K562 (cell line): ENCODE results near the gene USP32. TPM values are rescaled to one million over a fixed set of nuclear protein-coding genes. Genes with fewer than 3 reads are reported as not detected.
"Not testable (repeated sequence)": the region's sequence is repeated elsewhere in the genome, so short reads cannot be mapped to it uniquely, and the experiment has no call there.

Experiments used
- ATAC-seq: fragments of 200-7000 bp; cut with Tn5 transposase; 3 replicates; pipeline ENCODE4 v1.9.1; 2020; ENCODE audit warnings: moderate library complexity
- BruUV-seq: library from RNA; stranded (reverse); fragments of 400-500 nt; replicated peaks from 2 replicates; lab custom pipeline; 2021; lab: Mats Ljungman, UMichigan
- CTCF ChIA-PET: fragments of 300-600 bp; formaldehyde crosslinking; extraction: SDS; loops from one replicate; lab custom pipeline; 2021; ENCODE audit warnings: low intra/inter-chr PET ratio; lab: Yijun Ruan, JAX
- POLR2A ChIA-PET: fragments of 300-600, 350-650 bp; sonication (Branson Sonifier 250); formaldehyde crosslinking; extraction: SDS; loops from one replicate; lab custom pipeline; 2021; ENCODE audit warnings: antibody characterized with exemption, inconsistent platforms; lab: Yijun Ruan, JAX
- DNase-seq, 4 experiments: peaks; one replicate each; pipeline versions ENCODE4 v3.0.0 to v3.0.0-alpha.2; 2011 to 2018; ENCODE audit warnings: low spot score in 3 of 4, mixed read lengths in 3 of 4; ENCODE audit errors: extremely low read depth in 1 of 4
- FAIRE-seq: peaks from 2 replicates; lab custom pipeline; 2011; peaks lifted over from hg19 to GRCh38; lab: Jason Lieb, UNC
- H2AFZ ChIP-seq: 2 replicates; pipeline ENCODE4 v1.6.0; 2011; ENCODE audit warnings: low read depth, low read length, control low read depth, inconsistent platforms
- H3K27ac ChIP-seq: fragments of 200-600 bp; 3 replicates; pipeline ENCODE4 v1.8.0; 2011; ENCODE audit warnings: low read depth, mild to moderate bottlenecking, control low read depth, inconsistent platforms, low read length, moderate library complexity, mixed read lengths; ENCODE audit errors: extremely low read depth
- H3K27me3 ChIP-seq, 2 experiments: fragments of 300-600 bp in 1 of 2; 2 replicates in 1 of 2; 3 replicates in 1 of 2; pipeline versions ENCODE4 v1.6.0 to v1.8.0; 2011; ENCODE audit warnings: inconsistent platforms in 2 of 2, low read length in 2 of 2, mild to moderate bottlenecking in 1 of 2, mixed read lengths in 1 of 2, moderate library complexity in 1 of 2; ENCODE audit not compliant: control insufficient read depth in 2 of 2, insufficient read depth in 2 of 2
- H3K36me3 ChIP-seq: fragments of 300-600 bp; 3 replicates; pipeline ENCODE4 v1.8.0; 2011; ENCODE audit warnings: mild to moderate bottlenecking, low read length, inconsistent platforms; ENCODE audit not compliant: control insufficient read depth, insufficient read depth
- H3K4me1 ChIP-seq, 2 experiments: fragments of 200-600 bp in 1 of 2; replicated peaks in 1 of 2; 2 replicates in 1 of 2; 3 replicates in 1 of 2; pipeline versions ENCODE4 v1.5.1 to v1.8.0; 2011; ENCODE audit warnings: inconsistent platforms in 2 of 2, low read length in 2 of 2, mild to moderate bottlenecking in 1 of 2, mixed read lengths in 1 of 2, moderate library complexity in 1 of 2; ENCODE audit not compliant: control insufficient read depth in 2 of 2, insufficient read depth in 2 of 2
- H3K4me2 ChIP-seq: 2 replicates; pipeline ENCODE4 v1.6.1; 2011; ENCODE audit warnings: low read length, control low read depth, inconsistent platforms, mixed read lengths; ENCODE audit not compliant: insufficient read depth
- H3K4me3 ChIP-seq: fragments of 200-600 bp; sonication (generic), shearing (Covaris generic); 2 replicates; pipeline ENCODE4 v1.5.1; 2016; ENCODE audit warnings: control low read depth, inconsistent platforms
- H3K79me2 ChIP-seq: fragments of 200-600 bp; 3 replicates; pipeline ENCODE4 v1.8.0; 2011; ENCODE audit warnings: low read length, inconsistent platforms; ENCODE audit not compliant: control insufficient read depth, insufficient read depth
- H3K9ac ChIP-seq, 2 experiments: 2 replicates each; pipeline versions ENCODE4 v1.6.0 to v1.6.1; 2011; ENCODE audit warnings: low read depth in 2 of 2, low read length in 2 of 2, control low read depth in 1 of 2, inconsistent platforms in 1 of 2, mild to moderate bottlenecking in 1 of 2, mixed read lengths in 1 of 2; ENCODE audit not compliant: insufficient read depth in 1 of 2
- H3K9me1 ChIP-seq: one replicate; pipeline ENCODE4 v1.6.0; 2011; ENCODE audit warnings: inconsistent platforms, mild to moderate bottlenecking, low read length, moderate library complexity; ENCODE audit not compliant: control insufficient read depth, insufficient read depth
- H3K9me3 ChIP-seq: replicated peaks from 2 replicates; pipeline ENCODE4 v1.5.1; 2011; ENCODE audit warnings: low read depth, low read length, inconsistent platforms; ENCODE audit not compliant: control insufficient read depth, insufficient read depth
- H4K20me1 ChIP-seq: replicated peaks from 2 replicates; pipeline ENCODE4 v1.6.1; 2011; ENCODE audit warnings: low read length, inconsistent platforms, mixed read lengths; ENCODE audit not compliant: control insufficient read depth, insufficient read depth
- ZBTB11 ChIP-seq, 3 experiments: fragments of 200-800 bp in 1 of 3; fragments of 250-450 bp in 1 of 3; fragments of 450-650 bp in 1 of 3; sonication (Bioruptor Pico) in 1 of 3; sonication (Bioruptor generic) in 1 of 3; formaldehyde crosslinking in 1 of 3; IDR thresholded peaks; 2 replicates each; pipeline versions ENCODE4 v1.6.1 to v1.8.0; 2016 to 2022; ENCODE audit warnings: mild to moderate bottlenecking in 2 of 3, missing genetic modification characterization in 2 of 3, missing compliant biosample characterization in 1 of 3, moderate library complexity in 1 of 3
- WGBS: fragments of 100-300 bp; shearing (Covaris generic); methylation state at CpG from one replicate; pipeline ENCODE4 v1.1.6; 2016; ENCODE audit warnings: low coverage, mixed read lengths; ENCODE audit not compliant: insufficient coverage; ENCODE audit errors: missing lambda C conversion rate; 5-methylcytosine and 5-hydroxymethylcytosine counted together
- in situ Hi-C: fragments of 300-500 bp; cut with MboI; formaldehyde crosslinking; loops from 4 replicates; pipeline ENCODE4 v1.15.0; 2018; ENCODE audit warnings: inconsistent platforms, mixed read lengths
- intact Hi-C: fragments of 100-400 bp; cut with micrococcal nuclease; formaldehyde crosslinking; loops from 2 replicates; pipeline ENCODE4 v1.14.2; 2022
- polyA plus RNA-seq, 8 experiments: library from polyadenylated mRNA; depleted of rRNA in 4 of 8; stranded (reverse) in 5 of 8; unstranded in 3 of 8; fragments of >200 nt; fragmentation: Nextera tagmentation in 2 of 8; fragmentation: Illumina TruSeq in 1 of 8; extraction: Ambion mirVana in 2 of 8; extraction: Trizol in 1 of 8; gene quantifications; 2 replicates each; pipeline versions ENCODE4 v1.2.1 to v1.2.3, GENCODE V29; 2011 to 2014; ENCODE audit warnings: inconsistent platforms in 1 of 8, missing spikeins in 1 of 8
- total RNA-seq, 7 experiments: library from RNA; depleted of rRNA in 6 of 7; stranded (reverse); fragments of >200 nt in 6 of 7; fragmentation: Illumina TruSeq in 2 of 7; extraction: Trizol in 2 of 7; gene quantifications; 2 replicates each; pipeline versions ENCODE4 v1.2.1 to v1.2.3, GENCODE V29; 2011 to 2021; ENCODE audit warnings: low replicate concordance in 1 of 7

USP32 gene
- total and polyA plus RNA-seq, 9 of the 15 experiments (the other 6 are each of a cell fraction or from before 2014, with no cell fraction given) = 18.0 to 69.3 (median 47.1) TPM

- CTCF ChIA-PET, H3K79me2 ChIP-seq, H4K20me1 ChIP-seq, ATAC-seq, H3K27ac ChIP-seq, H3K27me3 ChIP-seq, H3K9me3 ChIP-seq, FAIRE-seq, H3K4me1 ChIP-seq, in situ Hi-C loops, H3K9me1 ChIP-seq, H3K9ac ChIP-seq, H3K4me3 ChIP-seq, H2AFZ ChIP-seq, H3K4me2 ChIP-seq, intact Hi-C loops, BruUV-seq, DNase-seq: not testable (repeated sequence)
- peaks cover 33% of the 10 kb centered on the region; the same call in 2 of the 3 replicates for H3K36me3 ChIP-seq
- 84% methylated on average over 5 of the region's 5 CpGs for WGBS
- POLR2A ChIA-PET = interaction anchor here (0.6 kb wide), 1 partner anchor 13 kb away, joined by 5 read pairs; no protein-coding TSS in a partner anchor
- TF ChIP-seq ZBTB11 (CRISPR knock-in tag; IDR thresholded peaks at IDR 0.05) = 0 out of 6 replicates have a peak, but pooled peaks of 1 of the 3 experiments have one; percentile 31
These were observed 215.2 kb downstream of the USP32 start for GRCh38 chr17:60176763-60177162.
